ENCODE data around the gene ADAMTS17.

GRCh38 chr15:100093211-100094126 lies 248.3 kb downstream of the ADAMTS17 start:
- TF ChIP-seq CTCF (IDR thresholded peaks at IDR 0.05 in 4 of 5, conservative IDR thresholded peaks at IDR 0.05 in 1 of 5): no peak
- no peak for TF ChIP-seq POLR2A (IDR thresholded peaks at IDR 0.05)
